Natural killer cell (primary cell): Measurements from ENCODE around the gene ADIPOR2. TPM values are rescaled to one million over a fixed set of nuclear protein-coding genes. Genes with fewer than 3 reads are reported as not detected.

Source experiments
- ATAC-seq, 3 donors: fragments of 150-1000 bp in 2 of 3; fragments of 200-7000 bp in 1 of 3; cut with Tn5 transposase; 1 replicate in 1 of 3; 2 replicates in 2 of 3; pipeline ENCODE4 v1.10.0; 2021; ENCODE audit warnings: mild to moderate bottlenecking in 2 of 3, moderate library complexity in 2 of 3
- DNase-seq, 2 donors: peaks; one replicate each; pipeline versions ENCODE4 v3.0.0 to v3.0.0-alpha.2; 2013 to 2021; ENCODE audit warnings: mixed read lengths in 1 of 2
- H3K27ac ChIP-seq: one replicate; pipeline ENCODE4 v1.5.1; 2013; ENCODE audit warnings: mild to moderate bottlenecking, low read length
- H3K27me3 ChIP-seq: one replicate; pipeline ENCODE4 v1.6.1; 2013; ENCODE audit warnings: low read length; ENCODE audit not compliant: control insufficient read depth, insufficient read depth
- H3K36me3 ChIP-seq: one replicate; pipeline ENCODE4 v1.6.1; 2013; ENCODE audit warnings: low read length; ENCODE audit not compliant: control insufficient read depth, insufficient read depth
- H3K4me1 ChIP-seq: one replicate; pipeline ENCODE4 v1.6.1; 2013; ENCODE audit warnings: low read length; ENCODE audit not compliant: control insufficient read depth, insufficient read depth
- H3K4me3 ChIP-seq: one replicate; pipeline ENCODE4 v1.5.1; 2013; ENCODE audit warnings: low read length
- H3K9me3 ChIP-seq: one replicate; pipeline ENCODE4 v1.6.1; 2013; ENCODE audit warnings: low read length; ENCODE audit not compliant: control insufficient read depth, insufficient read depth
- H3K27ac Mint-ChIP-seq, 2 donors: one replicate each; pipeline ENCODE4 v1.8.0; 2022; ENCODE audit warnings: mild to moderate bottlenecking in 2 of 2, mixed read lengths in 2 of 2, moderate library complexity in 1 of 2
- H3K27me3 Mint-ChIP-seq, 2 donors: one replicate each; pipeline ENCODE4 v1.8.0; 2022; ENCODE audit warnings: low read depth in 2 of 2, mixed read lengths in 2 of 2
- H3K36me3 Mint-ChIP-seq: one replicate; pipeline ENCODE4 v1.8.0; 2022; ENCODE audit warnings: mixed read lengths
- H3K4me1 Mint-ChIP-seq, 2 donors: one replicate each; pipeline ENCODE4 v1.8.0; 2022; ENCODE audit warnings: mixed read lengths in 2 of 2
- H3K4me3 Mint-ChIP-seq: one replicate; pipeline ENCODE4 v1.8.0; 2022; ENCODE audit warnings: mild to moderate bottlenecking, moderate library complexity, mixed read lengths
- H3K9me3 Mint-ChIP-seq, 2 donors: one replicate each; pipeline ENCODE4 v1.8.0; 2022; ENCODE audit warnings: mixed read lengths in 2 of 2
- WGBS: methylation state at CpG from one replicate; pipeline ENCODE4 v1.1.7; 2013; ENCODE audit warnings: missing lambda C conversion rate; ENCODE audit not compliant: insufficient coverage; 5-methylcytosine and 5-hydroxymethylcytosine counted together
- intact Hi-C: fragments of 100-400 bp; cut with micrococcal nuclease; formaldehyde crosslinking; loops from one replicate; pipeline ENCODE4 v1.14.2; 2022
- total RNA-seq, 4 donors: library from RNA; stranded (reverse); fragments of 120-200 nt in 1 of 4; gene quantifications; one replicate each; pipeline versions ENCODE4 v1.2.3 to v1.2.4, GENCODE V29; 2013 to 2022
- TF ChIP-seq, protein P1 (sequence below): fragments of 200-600 bp; IDR thresholded peaks from one replicate; pipeline ENCODE4 v1.8.0; 2022; ENCODE audit warnings: antibody characterized with exemption

ADIPOR2 gene
- total RNA-seq, 3 donors from 2014 or later (not counting 1 experiment from before 2014, with no cell fraction given): 38.6 to 48.3 (median 44.0) TPM

DNA sequence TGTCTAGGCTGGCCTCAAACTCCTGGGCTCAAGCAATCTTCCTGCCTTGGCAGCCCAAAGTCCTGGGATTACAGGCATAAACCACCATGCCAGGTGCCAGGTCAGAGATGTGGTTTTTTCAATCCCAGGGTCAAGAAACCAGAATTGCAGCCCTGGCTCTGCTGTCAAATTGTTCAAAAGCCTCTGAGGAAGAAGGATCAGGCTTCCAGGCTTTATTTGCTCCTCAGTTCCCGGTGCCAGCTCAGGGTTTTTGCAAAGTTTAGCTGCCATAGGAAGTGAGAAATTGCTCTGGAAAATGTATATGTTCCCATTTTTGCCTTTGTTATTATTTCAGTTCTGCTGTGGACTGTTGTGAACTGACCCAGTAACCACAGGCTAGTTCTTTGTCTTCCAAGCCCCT is 33.2 kb upstream of the ADIPOR2 start:
- Mint-ChIP-seq H3K4me3 (no peak overlapping the region), H3K27me3 (peaks cover 0 to 2% of the 10 kb centered on the region in 2 donors), H3K4me1 (peaks cover 7 to 17% of the 10 kb centered on the region in 2 donors), H3K27ac (peak overlapping the region; percentile 84 to 87), H3K36me3 (no peaks in the 10 kb centered on the region), H3K9me3 (no peaks in the 10 kb centered on the region)
- ATAC-seq (no peak), DNase-seq (no peak)
- H3K27ac ChIP-seq: no peak overlapping the region
- TF ChIP-seq, protein P1, sequence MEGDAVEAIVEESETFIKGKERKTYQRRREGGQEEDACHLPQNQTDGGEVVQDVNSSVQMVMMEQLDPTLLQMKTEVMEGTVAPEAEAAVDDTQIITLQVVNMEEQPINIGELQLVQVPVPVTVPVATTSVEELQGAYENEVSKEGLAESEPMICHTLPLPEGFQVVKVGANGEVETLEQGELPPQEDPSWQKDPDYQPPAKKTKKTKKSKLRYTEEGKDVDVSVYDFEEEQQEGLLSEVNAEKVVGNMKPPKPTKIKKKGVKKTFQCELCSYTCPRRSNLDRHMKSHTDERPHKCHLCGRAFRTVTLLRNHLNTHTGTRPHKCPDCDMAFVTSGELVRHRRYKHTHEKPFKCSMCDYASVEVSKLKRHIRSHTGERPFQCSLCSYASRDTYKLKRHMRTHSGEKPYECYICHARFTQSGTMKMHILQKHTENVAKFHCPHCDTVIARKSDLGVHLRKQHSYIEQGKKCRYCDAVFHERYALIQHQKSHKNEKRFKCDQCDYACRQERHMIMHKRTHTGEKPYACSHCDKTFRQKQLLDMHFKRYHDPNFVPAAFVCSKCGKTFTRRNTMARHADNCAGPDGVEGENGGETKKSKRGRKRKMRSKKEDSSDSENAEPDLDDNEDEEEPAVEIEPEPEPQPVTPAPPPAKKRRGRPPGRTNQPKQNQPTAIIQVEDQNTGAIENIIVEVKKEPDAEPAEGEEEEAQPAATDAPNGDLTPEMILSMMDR: no peak
- intact Hi-C loops: no loop called here
- H3K36me3 ChIP-seq: no peaks in the 10 kb centered on the region
- WGBS: 82% methylated on average over 1 of the region's 1 CpG
- H3K9me3 ChIP-seq: no peaks in the 10 kb centered on the region
- H3K4me1 ChIP-seq: peaks cover 5% of the 10 kb centered on the region
- H3K4me3 ChIP-seq: no peak overlapping the region
- no peaks in the 10 kb centered on the region for H3K27me3 ChIP-seq

GRCh38 chr12:1660304-1661187 is 30.3 kb upstream of the ADIPOR2 start:
- peak overlapping the region; percentile 84 for H3K4me3 Mint-ChIP-seq
- Histone ChIP-seq H3K27me3 (no peaks in the 10 kb centered on the region), H3K4me1 (peaks cover 6% of the 10 kb centered on the region), H3K9me3 (no peaks in the 10 kb centered on the region), H3K4me3 (no peak overlapping the region), H3K36me3 (no peaks in the 10 kb centered on the region), H3K27ac (peak overlapping the region; percentile 62)
- peak; percentile 45 to 82 for DNase-seq
- no peaks in the 10 kb centered on the region for H3K9me3 Mint-ChIP-seq
- H3K27ac Mint-ChIP-seq: peak overlapping the region; percentile 84 to 87
- TF ChIP-seq, protein P1: no peak
- peak; percentile 25 to 42 (median 40) for ATAC-seq
- 64% methylated on average over 12 of the region's 20 CpGs for WGBS
- H3K27me3 Mint-ChIP-seq: no peaks in the 10 kb centered on the region
- peaks cover 28 to 31% of the 10 kb centered on the region in 2 donors for H3K4me1 Mint-ChIP-seq
- intact Hi-C loops: loop anchor here (2.0 kb wide), 1 partner anchor 30 kb away; the partner anchor contains the start of gene ADIPOR2
- no peaks in the 10 kb centered on the region for H3K36me3 Mint-ChIP-seq

DNA sequence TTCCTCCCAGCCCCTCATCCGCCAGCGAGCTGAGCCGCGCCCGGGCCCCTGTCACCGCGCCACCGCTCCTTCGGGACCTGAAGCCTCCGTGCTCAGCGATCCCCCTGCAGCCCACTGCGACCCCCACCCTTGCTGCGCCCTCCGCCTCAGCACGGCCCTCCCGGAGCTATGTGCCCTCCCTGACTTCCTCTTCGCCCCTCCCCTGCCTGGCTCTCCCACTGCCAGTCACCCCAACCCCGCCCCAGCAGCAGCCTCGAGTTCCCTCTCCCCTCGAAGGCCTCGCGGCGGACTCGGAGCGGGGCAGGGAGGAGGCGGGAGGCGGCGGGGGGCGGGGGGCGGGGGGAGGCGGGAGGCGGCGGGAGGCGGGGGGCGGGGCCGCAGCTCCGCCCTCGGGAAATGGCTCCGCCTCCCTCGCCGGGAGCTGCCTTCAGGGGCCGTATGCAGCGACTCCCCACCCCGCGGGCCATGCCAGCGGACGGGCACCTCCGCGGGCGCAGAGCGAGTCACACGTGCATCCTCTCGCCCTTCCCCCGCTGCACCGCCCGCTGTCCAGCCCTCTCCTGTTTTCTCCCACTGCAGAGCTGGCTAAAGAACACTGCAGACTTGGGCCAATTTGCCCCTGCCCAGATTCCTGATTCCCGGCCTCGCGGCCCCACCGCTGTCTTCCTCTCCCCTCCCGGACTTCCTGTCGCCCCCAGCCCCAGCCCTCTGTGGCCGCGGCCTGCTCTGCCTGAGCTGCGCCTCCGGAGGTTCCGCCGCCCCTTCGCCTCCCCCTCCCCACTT is 29.1 kb upstream of the ADIPOR2 start:
- H3K4me1 Mint-ChIP-seq: peaks cover 30 to 39% of the 10 kb centered on the region in 2 donors
- peak; percentile 85 to 94 for DNase-seq
- ATAC-seq: peak; percentile 87 to 93 (median 87)

More for the DNA sequence above, 29.1 kb upstream of the ADIPOR2 start:
- Mint-ChIP-seq H3K4me3 (peak overlapping the region; percentile 83), H3K36me3 (no peaks in the 10 kb centered on the region), H3K27me3 (no peaks in the 10 kb centered on the region), H3K9me3 (no peaks in the 10 kb centered on the region), H3K27ac (peak overlapping the region; percentile 84 to 87)
- peak overlapping the region; percentile 42 for H3K4me3 ChIP-seq
- H3K4me1 ChIP-seq: peaks cover 13% of the 10 kb centered on the region
- peak overlapping the region; percentile 48 for H3K27ac ChIP-seq
- no peaks in the 10 kb centered on the region for H3K27me3 ChIP-seq
- TF ChIP-seq, protein P1: no peak
- H3K36me3 ChIP-seq: no peaks in the 10 kb centered on the region
- 4% methylated on average over 58 of the region's 69 CpGs for WGBS
- intact Hi-C loops: loop anchor here (2.0 kb wide), 1 partner anchor 29 kb away; the partner anchor contains the start of gene ADIPOR2
- H3K9me3 ChIP-seq: no peaks in the 10 kb centered on the region
